ENCODE data around the gene SPATA18. TPM values are rescaled to one million over a fixed set of nuclear protein-coding genes. Genes with fewer than 3 reads are reported as not detected.

The SPATA18 gene
- total and polyA plus RNA-seq, 2 donors (not counting 1 experiment from before 2014, with no cell fraction given): 7.2 to 20.5 TPM

- Histone ChIP-seq H3K27ac (ENCODE audit: insufficient read depth, low read length) (no peak overlapping the region), H3K79me2 (ENCODE audit: control insufficient read depth, insufficient read depth, low read length) (no peaks in the 10 kb centered on the region), H4K20me1 (ENCODE audit: control insufficient read depth, extremely low read depth, insufficient read depth, low read length) (no peaks in the 10 kb centered on the region), H3K9me3 (ENCODE audit: control insufficient read depth, insufficient read depth, low read depth, low read length) (no peaks in the 10 kb centered on the region), H3K9ac (ENCODE audit: insufficient read depth, low read length) (no peak overlapping the region), H3K4me2 (ENCODE audit: extremely low read depth, insufficient read depth, low read length) (peak overlapping the region; percentile 71), H3K4me1 (ENCODE audit: control insufficient read depth, extremely low read depth, insufficient read depth, low read length) (no peaks in the 10 kb centered on the region), H3K27me3 (ENCODE audit: control insufficient read depth, insufficient read depth, low read length) (no peaks in the 10 kb centered on the region), H3K36me3 (ENCODE audit: control insufficient read depth, insufficient read depth, low read length) (no peaks in the 10 kb centered on the region), H2AFZ (ENCODE audit: low read length) (no peak overlapping the region), H3K4me3 (replicated peaks in 1 of 4; ENCODE audit: control extremely low read depth in 1 of 4, insufficient read depth in 1 of 4, low read depth in 3 of 4, low read length in 4 of 4) (peak overlapping the region; percentile 70 to 85 (median 76))
- TF ChIP-seq EZH2 (IDR thresholded peaks at IDR 0.05; ENCODE audit: low read length, missing control alignments) (no peak), CTCF (conservative IDR thresholded peaks at IDR 0.05 in 1 of 2, IDR thresholded peaks at IDR 0.05 in 1 of 2; ENCODE audit: low read depth in 1 of 2, low read length in 2 of 2) (no peak)
- peak; percentile 28 to 57 for DNase-seq (ENCODE audit: low read depth in 2 of 2)
Measured at GRCh38 chr4:52052475-52052780, 1.3 kb downstream of the SPATA18 start.

- Histone ChIP-seq H3K27ac (ENCODE audit: insufficient read depth, low read length) (no peak overlapping the region), H3K4me3 (replicated peaks in 1 of 4; ENCODE audit: control extremely low read depth in 1 of 4, insufficient read depth in 1 of 4, low read depth in 3 of 4, low read length in 4 of 4) (no peak overlapping the region), H2AFZ (ENCODE audit: low read length) (no peak overlapping the region), H3K4me2 (ENCODE audit: extremely low read depth, insufficient read depth, low read length) (no peak overlapping the region), H3K9me3 (ENCODE audit: control insufficient read depth, insufficient read depth, low read depth, low read length) (no peaks in the 10 kb centered on the region), H3K79me2 (ENCODE audit: control insufficient read depth, insufficient read depth, low read length) (no peaks in the 10 kb centered on the region), H4K20me1 (ENCODE audit: control insufficient read depth, extremely low read depth, insufficient read depth, low read length) (no peaks in the 10 kb centered on the region), H3K27me3 (ENCODE audit: control insufficient read depth, insufficient read depth, low read length) (no peaks in the 10 kb centered on the region), H3K36me3 (ENCODE audit: control insufficient read depth, insufficient read depth, low read length) (no peaks in the 10 kb centered on the region), H3K4me1 (ENCODE audit: control insufficient read depth, extremely low read depth, insufficient read depth, low read length) (no peaks in the 10 kb centered on the region), H3K9ac (ENCODE audit: insufficient read depth, low read length) (no peak overlapping the region)
- no peak for DNase-seq (ENCODE audit: low read depth in 2 of 2)
- no peak for TF ChIP-seq CTCF (conservative IDR thresholded peaks at IDR 0.05 in 1 of 2, IDR thresholded peaks at IDR 0.05 in 1 of 2; ENCODE audit: low read depth in 1 of 2, low read length in 2 of 2)
- TF ChIP-seq EZH2 (IDR thresholded peaks at IDR 0.05; ENCODE audit: low read length, missing control alignments): no peak
Measured at GRCh38 chr4:52054254-52054653, 3.1 kb downstream of the SPATA18 start.

GRCh38 chr4:52057196-52057595, 6.1 kb downstream of the SPATA18 start:
- Histone ChIP-seq H3K9me3 (ENCODE audit: control insufficient read depth, insufficient read depth, low read depth, low read length) (no peaks in the 10 kb centered on the region), H3K27ac (ENCODE audit: insufficient read depth, low read length) (no peak overlapping the region), H3K4me3 (replicated peaks in 1 of 4; ENCODE audit: control extremely low read depth in 1 of 4, insufficient read depth in 1 of 4, low read depth in 3 of 4, low read length in 4 of 4) (no peak overlapping the region), H3K79me2 (ENCODE audit: control insufficient read depth, insufficient read depth, low read length) (no peaks in the 10 kb centered on the region), H3K4me2 (ENCODE audit: extremely low read depth, insufficient read depth, low read length) (no peak overlapping the region), H3K36me3 (ENCODE audit: control insufficient read depth, insufficient read depth, low read length) (no peaks in the 10 kb centered on the region), H2AFZ (ENCODE audit: low read length) (no peak overlapping the region), H3K4me1 (ENCODE audit: control insufficient read depth, extremely low read depth, insufficient read depth, low read length) (no peaks in the 10 kb centered on the region), H4K20me1 (ENCODE audit: control insufficient read depth, extremely low read depth, insufficient read depth, low read length) (no peaks in the 10 kb centered on the region), H3K27me3 (ENCODE audit: control insufficient read depth, insufficient read depth, low read length) (no peaks in the 10 kb centered on the region), H3K9ac (ENCODE audit: insufficient read depth, low read length) (no peak overlapping the region)
- DNase-seq (ENCODE audit: low read depth in 2 of 2): peak in 1 of 2 donors; percentile 28
- no peak for TF ChIP-seq EZH2 (IDR thresholded peaks at IDR 0.05; ENCODE audit: low read length, missing control alignments)
- TF ChIP-seq CTCF (conservative IDR thresholded peaks at IDR 0.05 in 1 of 2, IDR thresholded peaks at IDR 0.05 in 1 of 2; ENCODE audit: low read depth in 1 of 2, low read length in 2 of 2): no peak

All from fibroblast of lung (primary cell).